ENCODE measurements around the gene LILRB2. TPM values are rescaled to one million over a fixed set of nuclear protein-coding genes. Genes with fewer than 3 reads are reported as not detected.

The LILRB2 gene
- total and polyA plus RNA-seq, 5 experiments from 2014 or later: 0.47 TPM; not detected in 3

- peaks cover 7 to 12% (median 8%) of the 10 kb centered on the region in 5 donors for H3K27me3 Mint-ChIP-seq
- no peak overlapping the region for H3K4me3 Mint-ChIP-seq
- H3K27ac Mint-ChIP-seq: no peak overlapping the region
- no peaks in the 10 kb centered on the region for H3K36me3 Mint-ChIP-seq
- DNase-seq: no peak
- POLR2A ChIA-PET: no interaction called here
- peaks cover 0 to 4% (median 0%) of the 10 kb centered on the region in 4 donors for H3K4me1 Mint-ChIP-seq
- no peaks in the 10 kb centered on the region for H3K9me3 Mint-ChIP-seq
- no peak for ATAC-seq
Measured at GRCh38 chr19:54262066-54262465, 18.8 kb downstream of the LILRB2 start.

GRCh38 chr19:54257116-54257480 is 23.8 kb downstream of the LILRB2 start, which contains the start of gene LILRB5:
TSS of gene LILRB5 (minus strand) at chr19:54257273. CDS start at chr19:54257193, 80 bp downstream.
- H3K4me1 Mint-ChIP-seq: no peaks in the 10 kb centered on the region
- ATAC-seq (no peak), DNase-seq (no peak)
- POLR2A ChIA-PET: no interaction called here
- no peaks in the 10 kb centered on the region for H3K9me3 Mint-ChIP-seq
- H3K36me3 Mint-ChIP-seq: no peaks in the 10 kb centered on the region
- peak within 1 kb of the TSS in 1 of 10 donors; percentile 17 for H3K27ac Mint-ChIP-seq
- no peak within 1 kb of the TSS for H3K4me3 Mint-ChIP-seq
- peaks cover 0 to 19% (median 8%) of the 10 kb centered on the region in 5 donors for H3K27me3 Mint-ChIP-seq

GRCh38 chr19:54256250-54257115 is 24.4 kb downstream of the LILRB2 start:
- H3K9me3 Mint-ChIP-seq: no peaks in the 10 kb centered on the region
- peaks cover 0 to 22% (median 8%) of the 10 kb centered on the region in 5 donors for H3K27me3 Mint-ChIP-seq
- H3K36me3 Mint-ChIP-seq: no peaks in the 10 kb centered on the region
- H3K27ac Mint-ChIP-seq: no peak overlapping the region
- POLR2A ChIA-PET: no interaction called here
- H3K4me3 Mint-ChIP-seq: no peak overlapping the region
- no peaks in the 10 kb centered on the region for H3K4me1 Mint-ChIP-seq
- ATAC-seq (no peak), DNase-seq (no peak)

- Mint-ChIP-seq H3K4me1 (no peaks in the 10 kb centered on the region), H3K27ac (no peak overlapping the region), H3K9me3 (no peaks in the 10 kb centered on the region), H3K36me3 (no peaks in the 10 kb centered on the region), H3K4me3 (no peak overlapping the region), H3K27me3 (peaks cover under 1 to 23% (median 8%) of the 10 kb centered on the region in 5 donors)
- POLR2A ChIA-PET: no interaction called here
- DNase-seq (no peak), ATAC-seq (no peak)
Measured at GRCh38 chr19:54255105-54255775, 25.7 kb downstream of the LILRB2 start.

- no peaks in the 10 kb centered on the region for H3K9me3 Mint-ChIP-seq
- POLR2A ChIA-PET: no interaction called here
Measured at GRCh38 chr19:54254195-54254906, 26.6 kb downstream of the LILRB2 start.

GRCh38 chr19:54253331-54254194 is 27.3 kb downstream of the LILRB2 start:
- DNase-seq: no peak
- no peaks in the 10 kb centered on the region for H3K4me1 Mint-ChIP-seq
- ATAC-seq: no peak
- peaks cover 3 to 23% (median 8%) of the 10 kb centered on the region in 5 donors for H3K27me3 Mint-ChIP-seq
- POLR2A ChIA-PET: no interaction called here
- H3K36me3 Mint-ChIP-seq: no peaks in the 10 kb centered on the region
- H3K4me3 Mint-ChIP-seq: no peak overlapping the region
- H3K9me3 Mint-ChIP-seq: no peaks in the 10 kb centered on the region
- H3K27ac Mint-ChIP-seq: no peak overlapping the region

More at GRCh38 chr19:54254195-54254906, 26.6 kb downstream of the LILRB2 start:
- ATAC-seq (no peak), DNase-seq (no peak)
- H3K27me3 Mint-ChIP-seq: peaks cover 3 to 23% (median 8%) of the 10 kb centered on the region in 5 donors
- no peak overlapping the region for H3K4me3 Mint-ChIP-seq
- no peak overlapping the region for H3K27ac Mint-ChIP-seq
- H3K4me1 Mint-ChIP-seq: no peaks in the 10 kb centered on the region
- H3K36me3 Mint-ChIP-seq: no peaks in the 10 kb centered on the region

GRCh38 chr19:54252845-54253244 is 28.1 kb downstream of the LILRB2 start:
- DNase-seq (no peak), ATAC-seq (no peak)
- no peaks in the 10 kb centered on the region for H3K9me3 Mint-ChIP-seq
- H3K27ac Mint-ChIP-seq: no peak overlapping the region
- peaks cover 3 to 21% (median 8%) of the 10 kb centered on the region in 5 donors for H3K27me3 Mint-ChIP-seq
- no peak overlapping the region for H3K4me3 Mint-ChIP-seq
- H3K4me1 Mint-ChIP-seq: peaks cover 5 to 6% (median 5%) of the 10 kb centered on the region in 4 donors
- H3K36me3 Mint-ChIP-seq: no peaks in the 10 kb centered on the region
- POLR2A ChIA-PET: no interaction called here

GRCh38 chr19:54252243-54252642 is 28.7 kb downstream of the LILRB2 start:
- no peak for ATAC-seq
- DNase-seq: no peak
- no peak overlapping the region for H3K4me3 Mint-ChIP-seq
- no peaks in the 10 kb centered on the region for H3K36me3 Mint-ChIP-seq
- POLR2A ChIA-PET: no interaction called here
- no peaks in the 10 kb centered on the region for H3K9me3 Mint-ChIP-seq
- peaks cover 3 to 19% (median 8%) of the 10 kb centered on the region in 5 donors for H3K27me3 Mint-ChIP-seq
- H3K27ac Mint-ChIP-seq: no peak overlapping the region
- H3K4me1 Mint-ChIP-seq: peaks cover 8 to 12% (median 9%) of the 10 kb centered on the region in 4 donors

- peak; percentile 11 to 45 for ATAC-seq
- POLR2A ChIA-PET: no interaction called here
- H3K4me3 Mint-ChIP-seq: peak overlapping the region in 9 of 10 donors; percentile 1 to 64 (median 46)
- no peaks in the 10 kb centered on the region for H3K9me3 Mint-ChIP-seq
- peaks cover 8 to 12% (median 10%) of the 10 kb centered on the region in 4 donors for H3K4me1 Mint-ChIP-seq
- no peaks in the 10 kb centered on the region for H3K36me3 Mint-ChIP-seq
- H3K27me3 Mint-ChIP-seq: peaks cover 0 to 15% (median 3%) of the 10 kb centered on the region in 5 donors
- H3K27ac Mint-ChIP-seq: peak overlapping the region in 7 of 10 donors; percentile 4 to 81 (median 35)
- peak in 2 of 10 donors; percentile 6 to 18 for DNase-seq
Measured at GRCh38 chr19:54248016-54248601, 32.8 kb downstream of the LILRB2 start.

- Mint-ChIP-seq H3K27ac (peak overlapping the region in 6 of 10 donors; percentile 4 to 46 (median 27)), H3K36me3 (no peaks in the 10 kb centered on the region), H3K4me3 (peak overlapping the region in 8 of 10 donors; percentile 1 to 64 (median 46)), H3K27me3 (peaks cover 0 to 14% (median 0%) of the 10 kb centered on the region in 5 donors), H3K9me3 (no peaks in the 10 kb centered on the region), H3K4me1 (peaks cover 8 to 12% (median 10%) of the 10 kb centered on the region in 4 donors)
- ATAC-seq (no peak), DNase-seq (no peak)
- POLR2A ChIA-PET: no interaction called here
Measured at GRCh38 chr19:54247106-54247930, 33.6 kb downstream of the LILRB2 start.

- H3K4me3 Mint-ChIP-seq: no peak overlapping the region
- no peak overlapping the region for H3K27ac Mint-ChIP-seq
- ATAC-seq: no peak
- H3K27me3 Mint-ChIP-seq: peaks cover 0 to 14% (median 2%) of the 10 kb centered on the region in 5 donors
- no peaks in the 10 kb centered on the region for H3K36me3 Mint-ChIP-seq
- H3K4me1 Mint-ChIP-seq: peaks cover 8 to 12% (median 10%) of the 10 kb centered on the region in 4 donors
- DNase-seq: no peak
- POLR2A ChIA-PET: no interaction called here
- no peaks in the 10 kb centered on the region for H3K9me3 Mint-ChIP-seq
Measured at GRCh38 chr19:54245936-54246335, 35.0 kb downstream of the LILRB2 start.
